SU-DHL-6 (cell line): ENCODE measurements around the gene PBXIP1.

ENCODE experiments used
- H2AFZ ChIP-seq: fragments of 200-600 bp; sonication (generic); 2 replicates; pipeline ENCODE4 v1.6.1; 2014; ENCODE audit warnings: low read depth, mild to moderate bottlenecking, moderate library complexity, mixed read lengths, antibody characterized with exemption, low read length; ENCODE audit not compliant: severe bottlenecking
- H3F3A ChIP-seq: fragments of 200-600 bp; shearing (Covaris generic); 2 replicates; pipeline ENCODE4 v1.6.0; 2016; ENCODE audit warnings: antibody characterized with exemption, mild to moderate bottlenecking; ENCODE audit not compliant: insufficient read depth
- H3K27ac ChIP-seq: fragments of 200-600 bp; sonication (generic); 2 replicates; pipeline ENCODE4 v1.5.1; 2016; ENCODE audit warnings: low read depth, mild to moderate bottlenecking, low read length, moderate library complexity, mixed read lengths
- H3K27me3 ChIP-seq: fragments of 200-600 bp; sonication (generic), shearing (Covaris generic); 2 replicates; pipeline ENCODE4 v1.6.0; 2014; ENCODE audit warnings: mild to moderate bottlenecking, low read length
- H3K36me3 ChIP-seq: fragments of 200-600 bp; sonication (generic); 2 replicates; pipeline ENCODE4 v1.6.1; 2014; ENCODE audit warnings: mild to moderate bottlenecking, low read length, mixed read lengths
- H3K4me2 ChIP-seq: fragments of 300-600, 200-600 bp; shearing (Covaris generic), sonication (generic); 2 replicates; pipeline ENCODE4 v1.6.0; 2014; ENCODE audit warnings: low read length, low read depth, mild to moderate bottlenecking; ENCODE audit not compliant: poor library complexity, severe bottlenecking
- H3K4me3 ChIP-seq: fragments of 200-600 bp; sonication (generic); 2 replicates; pipeline ENCODE4 v1.5.1; 2014; ENCODE audit warnings: antibody characterized with exemption, low read length, mild to moderate bottlenecking, mixed read lengths; ENCODE audit not compliant: insufficient read depth, poor library complexity, severe bottlenecking
- H3K79me2 ChIP-seq: fragments of 200-600 bp; sonication (generic); 2 replicates; pipeline ENCODE4 v1.6.1; 2014; ENCODE audit warnings: mild to moderate bottlenecking, low read length, moderate library complexity; ENCODE audit not compliant: insufficient read depth
- H3K9ac ChIP-seq: fragments of 200-600 bp; sonication (generic); 2 replicates; pipeline ENCODE4 v1.7.0; 2014; ENCODE audit warnings: mild to moderate bottlenecking, low read length
- H3K9me2 ChIP-seq: fragments of 200-600 bp; sonication (generic); replicated peaks from 2 replicates; pipeline ENCODE4 v1.6.1; 2014; ENCODE audit warnings: low read length; ENCODE audit not compliant: insufficient read depth
- H3K9me3 ChIP-seq: fragments of 200-600 bp; sonication (generic); 2 replicates; pipeline ENCODE4 v1.6.1; 2014; ENCODE audit warnings: low read length, mixed read lengths; ENCODE audit not compliant: insufficient read depth
- H4K20me1 ChIP-seq: fragments of 200-600 bp; sonication (generic); 2 replicates; pipeline ENCODE4 v1.6.1; 2014; ENCODE audit warnings: low read depth, mild to moderate bottlenecking, antibody characterized with exemption, low read length, moderate library complexity, mixed read lengths
- CTCF ChIP-seq: fragments of 200-600 bp; sonication (generic); IDR thresholded peaks from one replicate; pipeline ENCODE4 v1.5.1; 2017; ENCODE audit warnings: antibody characterized with exemption, mild to moderate bottlenecking, low read length, moderate library complexity; ENCODE audit not compliant: insufficient read depth, poor library complexity, severe bottlenecking
- EZH2phosphoT487 ChIP-seq: fragments of 200-600 bp; sonication (generic), shearing (Covaris generic); conservative IDR thresholded peaks from 2 replicates; pipeline ENCODE4 v1.6.1; 2018; ENCODE audit warnings: mild to moderate bottlenecking, antibody characterized with exemption, low read length, moderate library complexity, mixed read lengths

PBXIP1 gene

GRCh38 chr1:154901591-154901990 is 54.3 kb downstream of the PBXIP1 start:
- no peak overlapping the region for H3K4me3 ChIP-seq
- no peaks in the 10 kb centered on the region for H3K9me2 ChIP-seq
- no peaks in the 10 kb centered on the region for H3K9me3 ChIP-seq
- no peak overlapping the region for H3K9ac ChIP-seq
- TF ChIP-seq EZH2phosphoT487 (no peak), CTCF (no peak)
- no peak overlapping the region for H2AFZ ChIP-seq
- no peaks in the 10 kb centered on the region for H3K79me2 ChIP-seq
- H3K27ac ChIP-seq = no peak overlapping the region
- no peaks in the 10 kb centered on the region for H4K20me1 ChIP-seq
- H3K4me2 ChIP-seq = no peak overlapping the region
- no peaks in the 10 kb centered on the region for H3K27me3 ChIP-seq
- H3K36me3 ChIP-seq = no peaks in the 10 kb centered on the region
- no peaks in the 10 kb centered on the region; the same call in 1 of the 2 replicates for H3F3A ChIP-seq

- Histone ChIP-seq H3K36me3 (no peaks in the 10 kb centered on the region), H3K4me3 (no peak overlapping the region), H3K4me2 (no peak overlapping the region), H3K9ac (no peak overlapping the region), H3K9me3 (no peaks in the 10 kb centered on the region), H3K27me3 (no peaks in the 10 kb centered on the region), H3K79me2 (no peaks in the 10 kb centered on the region), H3K9me2 (no peaks in the 10 kb centered on the region), H2AFZ (no peak overlapping the region), H3K27ac (no peak overlapping the region), H4K20me1 (no peaks in the 10 kb centered on the region), H3F3A (no peaks in the 10 kb centered on the region)
- TF ChIP-seq EZH2phosphoT487 = no peak
- TF ChIP-seq CTCF = no peak
Measured at GRCh38 chr1:154899041-154899440, 56.9 kb downstream of the PBXIP1 start.

- no peak overlapping the region for H3K4me2 ChIP-seq
- no peaks in the 10 kb centered on the region for H3K27me3 ChIP-seq
- TF ChIP-seq CTCF (no peak), EZH2phosphoT487 (no peak)
- H3K27ac ChIP-seq = no peak overlapping the region
- no peaks in the 10 kb centered on the region for H3K9me3 ChIP-seq
- H3K4me3 ChIP-seq = no peak overlapping the region
- no peaks in the 10 kb centered on the region for H4K20me1 ChIP-seq
- no peaks in the 10 kb centered on the region for H3K9me2 ChIP-seq
- H2AFZ ChIP-seq = no peak overlapping the region
- no peaks in the 10 kb centered on the region for H3F3A ChIP-seq
- H3K36me3 ChIP-seq = no peaks in the 10 kb centered on the region
- H3K9ac ChIP-seq = no peak overlapping the region
- H3K79me2 ChIP-seq = no peaks in the 10 kb centered on the region
Measured at GRCh38 chr1:154896771-154897286, 59.1 kb downstream of the PBXIP1 start.

- Histone ChIP-seq H3K36me3 (no peaks in the 10 kb centered on the region), H3K9ac (no peak overlapping the region), H2AFZ (no peak overlapping the region), H3K4me3 (no peak overlapping the region), H3K4me2 (no peak overlapping the region), H3F3A (no peaks in the 10 kb centered on the region), H3K27ac (no peak overlapping the region), H4K20me1 (no peaks in the 10 kb centered on the region), H3K9me2 (no peaks in the 10 kb centered on the region), H3K27me3 (no peaks in the 10 kb centered on the region), H3K79me2 (no peaks in the 10 kb centered on the region), H3K9me3 (no peaks in the 10 kb centered on the region)
- no peak for TF ChIP-seq EZH2phosphoT487
- TF ChIP-seq CTCF = no peak
Measured at GRCh38 chr1:154895798-154896197, 60.1 kb downstream of the PBXIP1 start.
